NB4 (cell line): ENCODE data around the gene JAKMIP2.

Experiments used
- CTCF ChIP-seq: IDR thresholded peaks from one replicate; pipeline ENCODE4 v1.5.1; 2012; ENCODE audit warnings: low read depth, low read length
- MAX ChIP-seq: IDR thresholded peaks from 2 replicates; pipeline ENCODE4 v1.6.1; 2011; ENCODE audit warnings: low read depth, low read length
- POLR2A ChIP-seq: IDR thresholded peaks from 2 replicates; pipeline ENCODE4 v1.6.1; 2011; ENCODE audit warnings: mild to moderate bottlenecking; ENCODE audit not compliant: insufficient read length; ENCODE audit errors: extremely low read depth

DNA sequence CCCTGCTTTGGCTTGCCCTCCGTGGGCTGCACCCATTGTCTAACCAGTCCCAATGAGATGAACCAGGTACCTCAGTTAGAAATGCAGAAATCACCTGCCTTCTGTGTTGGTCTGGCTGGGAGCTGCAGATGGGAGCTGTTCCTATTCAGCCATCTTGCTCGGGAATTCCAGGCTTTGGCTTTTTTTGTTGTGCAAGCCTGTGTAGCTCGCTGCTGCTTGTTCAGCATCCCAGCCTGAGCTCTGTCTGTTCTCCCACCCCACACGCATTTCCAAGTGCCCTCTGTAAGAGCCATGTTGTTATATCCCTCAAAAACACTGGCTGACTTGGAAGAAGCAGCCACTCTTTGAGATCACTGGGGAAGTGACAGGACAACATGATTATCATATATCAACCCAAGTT lies 171.0 kb downstream of the JAKMIP2 start:
- TF ChIP-seq CTCF (no peak), POLR2A (no peak), MAX (no peak)
